GM18861 (cell line): Measurements from ENCODE around the gene AMIGO2.

Experiments
- ATAC-seq: cut with Tn5 transposase; IDR thresholded peaks from one replicate; pipeline ENCODE4 v1.9.1; 2021; ENCODE audit not compliant: unreplicated experiment

AMIGO2 gene

DNA sequence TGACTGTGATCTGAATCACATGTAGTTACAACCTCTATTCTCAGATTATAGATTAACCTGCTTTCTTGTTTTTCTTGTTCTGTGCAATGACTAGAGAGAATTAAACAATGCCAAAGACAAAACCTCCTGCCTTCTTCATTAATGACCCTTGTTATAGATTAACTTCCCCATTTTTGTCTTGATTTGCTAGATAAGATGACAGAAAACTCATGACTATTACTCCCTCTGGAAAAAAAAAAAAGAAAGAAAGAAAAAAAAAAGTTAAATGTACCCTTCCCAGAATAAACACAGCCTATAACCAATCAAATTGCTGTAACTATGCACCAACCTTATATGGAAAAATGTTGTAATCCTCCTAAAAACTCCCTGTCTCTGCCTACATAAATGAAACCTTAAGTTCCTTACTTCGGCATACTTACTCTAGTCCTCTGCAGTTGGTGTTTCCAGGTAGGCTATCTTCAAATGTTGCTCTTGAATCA is 41.5 kb downstream of the AMIGO2 start:
- ATAC-seq, result peak; percentile 78

DNA sequence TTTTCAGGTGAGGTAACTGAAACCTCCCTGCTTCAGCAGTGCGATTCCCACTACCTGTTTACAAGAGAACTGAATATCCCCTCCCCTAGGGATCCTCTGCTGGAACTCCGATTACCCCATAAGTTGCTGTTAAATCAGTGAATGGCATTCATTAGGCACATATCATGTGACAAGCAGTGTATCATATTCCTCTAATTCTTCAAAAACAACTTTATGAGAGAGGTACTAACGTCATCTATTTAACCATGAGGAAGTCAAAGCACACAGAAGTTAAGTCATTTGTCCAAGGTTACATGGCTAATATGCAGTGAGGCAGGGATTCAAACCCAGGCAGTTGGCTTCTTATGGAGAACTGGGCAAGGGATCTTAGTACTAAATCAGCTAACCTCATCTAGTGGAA is 44.3 kb downstream of the AMIGO2 start:
- no peak for ATAC-seq

DNA sequence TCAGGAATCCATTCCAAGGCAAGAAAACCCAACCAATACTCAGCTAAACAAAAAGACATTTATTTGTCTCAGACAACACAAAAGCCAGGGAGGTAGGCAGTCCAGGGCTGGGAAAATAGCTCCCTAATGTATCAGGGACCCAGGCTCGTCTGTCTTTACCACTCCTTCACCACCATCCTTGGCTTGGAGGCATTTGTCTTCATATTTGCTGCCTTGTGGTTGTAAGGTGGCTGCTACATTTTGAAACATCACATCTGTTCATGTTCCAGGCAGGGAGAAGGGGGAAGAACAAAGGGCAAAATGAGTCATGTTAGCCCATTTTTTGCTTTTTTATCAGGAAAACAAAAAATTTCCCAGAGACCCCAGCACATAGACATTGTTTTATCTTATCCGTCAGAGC is 45.1 kb downstream of the AMIGO2 start:
- no peak for ATAC-seq

DNA sequence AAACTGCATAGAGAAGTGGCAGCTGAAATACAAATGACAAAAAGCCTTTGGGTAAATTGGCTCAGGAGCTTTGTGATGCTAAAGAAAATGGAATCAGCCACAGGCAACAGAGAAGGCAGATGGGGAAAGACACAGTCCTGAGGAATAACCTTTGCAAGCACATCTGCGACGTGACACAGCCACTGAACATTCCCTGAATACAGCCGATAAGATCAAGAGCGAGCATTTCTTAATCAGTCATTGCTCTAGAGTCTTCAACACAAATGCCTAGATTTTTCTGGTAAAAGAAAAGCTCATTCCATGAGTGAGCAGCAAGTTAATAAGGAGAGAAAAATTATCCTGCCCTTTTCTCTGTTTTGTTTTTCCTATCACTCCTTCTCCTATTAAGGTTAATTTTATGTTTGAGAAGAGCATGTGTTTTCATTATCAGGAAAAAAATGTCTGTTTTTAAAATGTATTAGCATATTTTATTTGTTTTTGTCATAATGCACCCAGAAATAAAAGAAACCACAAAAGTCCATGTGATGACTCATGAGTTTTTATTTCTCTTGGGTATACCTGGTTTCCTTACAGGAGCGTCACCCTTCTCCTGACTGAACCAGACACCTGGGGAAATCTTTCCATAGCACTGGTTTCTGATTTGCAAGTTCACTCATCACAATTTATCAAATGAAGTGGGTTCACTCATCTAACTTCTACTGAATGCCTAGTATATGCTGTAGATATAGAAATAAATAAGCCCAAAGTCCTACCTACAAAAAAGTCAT is 45.8 kb downstream of the AMIGO2 start:
- ATAC-seq, result no peak

DNA sequence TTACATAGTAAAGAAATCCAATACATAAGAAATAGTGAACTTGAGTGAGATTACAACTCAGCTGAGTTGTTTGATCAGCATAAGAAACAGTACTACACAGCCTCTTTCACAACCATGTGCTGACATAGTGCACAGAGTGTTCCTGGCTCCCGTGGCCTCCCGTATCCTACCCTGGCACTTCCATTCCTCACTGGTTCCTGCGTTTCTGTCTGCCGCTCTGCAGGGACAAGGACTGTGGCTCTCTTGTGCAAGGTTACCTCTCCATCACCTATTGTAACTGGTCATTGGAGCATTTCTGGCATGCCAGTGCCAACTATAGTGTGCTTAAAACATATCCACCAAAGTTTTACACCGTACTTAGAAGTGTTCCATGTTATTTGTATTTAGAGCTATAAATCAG is 46.7 kb downstream of the AMIGO2 start:
- no peak for ATAC-seq

DNA sequence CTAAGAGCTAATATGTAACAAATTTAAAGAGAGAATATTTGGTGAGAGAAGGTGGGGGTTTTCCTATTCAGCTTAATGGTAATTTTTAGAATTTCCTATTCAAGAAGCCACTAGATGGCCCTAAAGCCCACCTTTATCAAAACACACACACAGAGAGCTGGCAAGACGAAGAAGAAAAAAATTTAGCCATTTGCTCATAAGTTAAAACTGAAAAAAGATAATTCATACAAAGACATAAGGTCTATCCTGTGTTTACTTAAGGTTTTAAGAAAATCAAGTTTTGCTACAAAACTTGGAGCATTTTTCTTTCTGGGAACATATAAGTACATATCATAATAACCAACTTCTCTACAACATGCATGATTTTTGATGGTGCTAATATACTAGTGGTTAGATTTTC is 47.1 kb downstream of the AMIGO2 start:
- ATAC-seq, result peak; percentile 49

DNA sequence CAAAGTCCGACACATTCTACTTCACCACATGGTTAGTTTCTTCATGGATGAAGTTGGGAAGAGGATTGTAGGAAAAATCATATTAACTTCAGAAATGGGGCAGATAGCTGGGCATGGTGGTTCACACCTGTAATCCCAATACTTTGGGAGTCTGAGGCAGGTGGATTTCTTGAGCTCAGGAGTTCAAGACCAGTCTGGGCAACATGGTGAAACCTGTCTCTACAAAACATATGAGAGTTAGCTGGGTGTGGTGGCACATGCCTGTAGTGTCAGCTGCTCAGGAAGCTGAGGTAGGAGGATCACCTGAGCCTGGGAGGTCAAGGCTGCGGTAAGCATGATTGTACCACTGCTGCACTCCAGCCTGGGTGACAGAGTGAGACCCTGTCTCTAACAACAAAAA is 49.9 kb downstream of the AMIGO2 start:
- no peak for ATAC-seq

DNA sequence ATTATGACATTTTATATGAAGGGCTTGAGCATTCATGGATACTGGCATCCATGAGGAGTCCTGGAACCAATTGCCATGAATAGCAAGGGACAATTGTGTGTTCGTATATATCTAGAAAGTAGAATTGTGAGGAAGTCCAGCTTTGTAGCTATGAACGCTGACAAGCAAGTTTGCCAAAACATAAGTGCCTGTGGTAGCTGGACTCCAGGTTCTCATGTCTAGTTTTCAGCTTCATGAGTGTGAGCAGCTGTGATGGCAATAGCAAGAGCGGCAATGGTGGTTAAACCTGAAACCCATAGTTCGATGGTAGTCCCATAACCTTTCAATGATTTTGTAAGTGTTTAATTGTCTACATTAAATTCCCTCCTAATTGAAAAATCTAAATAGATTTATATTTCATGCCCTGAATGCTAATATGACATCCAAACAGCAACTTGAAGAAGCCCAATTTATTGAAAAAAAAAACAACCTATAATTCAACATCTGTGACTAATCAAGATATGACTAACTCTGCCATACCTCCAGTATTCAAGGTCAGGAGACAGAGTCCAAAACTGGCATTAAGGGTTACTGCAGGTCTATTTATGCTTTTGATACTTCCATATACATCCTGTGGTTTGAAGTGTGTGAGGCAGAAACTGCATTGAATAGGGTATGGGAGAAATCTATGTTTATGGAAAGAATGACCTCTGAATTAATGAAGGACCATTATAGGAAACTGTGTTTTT is 50.6 kb downstream of the AMIGO2 start:
- ATAC-seq, result no peak

DNA sequence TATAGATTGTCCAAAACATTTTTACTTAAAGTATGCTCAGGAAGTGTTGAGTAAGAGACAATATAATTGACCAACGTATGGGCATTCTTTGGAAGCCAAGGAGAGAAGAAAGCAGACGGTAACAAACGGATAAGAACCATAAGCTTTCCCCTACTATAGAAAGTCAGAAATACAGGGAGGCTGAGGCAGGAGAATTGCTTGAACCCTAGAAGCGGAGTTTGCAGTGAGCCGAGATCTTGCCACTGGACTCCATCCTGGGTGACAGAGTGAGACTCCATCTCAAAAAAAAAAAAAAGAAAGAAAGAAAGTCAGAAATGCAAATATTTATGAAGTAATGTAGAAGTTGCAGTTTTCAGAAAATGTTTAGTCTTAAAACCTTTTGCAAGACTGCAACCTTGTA is 51.6 kb downstream of the AMIGO2 start:
- no peak for ATAC-seq
